Measurements from ENCODE around the gene BCAN.
"Not testable (repeated sequence)": the region's sequence is repeated elsewhere in the genome, so short reads cannot be mapped to it uniquely, and the experiment has no call there.

The BCAN gene

GRCh38 chr1:156616463-156616862 is 25.5 kb upstream of the BCAN start:
- DNase-seq = peak in 12 of 14 donors; percentile 13 to 80 (median 59)

DNA sequence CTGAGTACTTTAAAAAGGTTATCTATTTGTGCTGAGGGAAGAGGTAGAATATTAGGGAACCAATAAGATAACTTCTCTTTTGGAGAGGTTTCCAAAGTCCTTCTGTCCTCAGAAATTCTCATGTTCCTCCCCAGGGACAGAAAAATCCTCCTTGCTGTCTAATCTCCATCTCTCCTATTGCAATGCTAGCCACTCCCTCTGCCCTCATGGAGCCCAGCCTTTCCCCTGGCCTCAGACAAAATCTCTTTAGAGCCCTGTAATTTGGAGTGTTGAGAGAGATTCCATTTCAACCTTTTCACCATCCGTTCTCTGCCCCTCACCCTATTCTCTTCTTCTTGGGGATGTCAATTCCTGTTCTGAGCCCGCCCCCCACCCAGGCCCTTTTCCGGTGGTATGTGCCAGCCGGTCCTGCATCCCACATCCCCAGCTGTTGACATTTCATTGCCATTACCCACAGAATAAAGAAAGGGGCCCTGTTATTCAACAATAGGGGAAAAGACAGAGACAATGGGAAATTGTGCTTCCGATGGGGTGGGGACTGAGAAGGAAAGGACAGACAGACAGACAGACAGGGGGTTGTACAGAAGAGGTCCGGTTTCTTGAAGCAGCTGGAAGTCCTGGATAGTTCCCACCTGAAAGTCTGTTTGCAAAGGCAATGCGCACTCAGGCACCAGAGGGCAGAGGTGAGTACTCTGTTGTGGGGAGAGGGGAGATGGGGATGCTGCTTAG is 22.9 kb upstream of the BCAN start, which contains the start of gene HAPLN2:
HAPLN2 (plus strand) TSS at position 563 of the 729 bp plus-strand sequence. CDS start 4,076 bp downstream, outside the sequence.
- peak in 10 of 14 donors; percentile 22 to 88 (median 63) for DNase-seq

GRCh38 chr1:156619582-156619955 is 22.3 kb upstream of the BCAN start:
- peak in 1 of 14 donors; percentile 46 for DNase-seq

- DNase-seq = no peak
These were observed 19.2 kb upstream of the BCAN start for GRCh38 chr1:156622581-156623297.

DNA sequence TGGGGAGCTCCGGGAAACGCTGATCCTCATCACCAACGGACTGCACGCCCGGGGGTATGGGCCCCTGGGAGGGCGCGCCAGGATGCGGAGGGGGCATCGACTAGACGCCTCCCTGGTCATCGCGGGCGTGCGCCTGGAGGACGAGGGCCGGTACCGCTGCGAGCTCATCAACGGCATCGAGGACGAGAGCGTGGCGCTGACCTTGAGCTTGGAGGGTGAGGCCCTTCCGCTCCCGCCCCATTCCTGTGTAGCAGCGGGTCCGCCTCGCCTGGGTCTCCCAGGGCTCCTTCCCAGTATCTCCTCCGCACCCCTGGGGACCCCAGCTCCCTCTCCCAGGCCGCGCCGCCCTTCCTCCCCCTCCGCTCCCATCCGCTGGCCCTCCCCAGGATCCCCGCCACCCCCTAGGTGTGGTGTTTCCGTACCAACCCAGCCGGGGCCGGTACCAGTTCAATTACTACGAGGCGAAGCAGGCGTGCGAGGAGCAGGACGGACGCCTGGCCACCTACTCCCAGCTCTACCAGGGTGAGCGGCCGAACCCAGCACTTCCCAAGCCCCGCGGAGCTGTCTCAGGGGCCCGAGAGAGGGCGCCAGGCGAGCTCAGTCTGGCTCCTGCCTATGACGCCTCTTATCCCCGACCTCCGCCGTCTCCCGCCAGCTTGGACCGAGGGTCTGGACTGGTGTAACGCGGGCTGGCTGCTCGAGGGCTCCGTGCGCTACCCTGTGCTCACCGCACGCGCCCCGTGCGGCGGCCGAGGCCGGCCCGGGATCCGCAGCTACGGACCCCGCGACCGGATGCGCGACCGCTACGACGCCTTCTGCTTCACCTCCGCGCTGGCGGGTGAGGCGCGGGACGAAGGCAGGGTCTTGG is 17.7 kb upstream of the BCAN start:
- DNase-seq = peak in 5 of 14 donors; percentile 30 to 47 (median 43)

DNA sequence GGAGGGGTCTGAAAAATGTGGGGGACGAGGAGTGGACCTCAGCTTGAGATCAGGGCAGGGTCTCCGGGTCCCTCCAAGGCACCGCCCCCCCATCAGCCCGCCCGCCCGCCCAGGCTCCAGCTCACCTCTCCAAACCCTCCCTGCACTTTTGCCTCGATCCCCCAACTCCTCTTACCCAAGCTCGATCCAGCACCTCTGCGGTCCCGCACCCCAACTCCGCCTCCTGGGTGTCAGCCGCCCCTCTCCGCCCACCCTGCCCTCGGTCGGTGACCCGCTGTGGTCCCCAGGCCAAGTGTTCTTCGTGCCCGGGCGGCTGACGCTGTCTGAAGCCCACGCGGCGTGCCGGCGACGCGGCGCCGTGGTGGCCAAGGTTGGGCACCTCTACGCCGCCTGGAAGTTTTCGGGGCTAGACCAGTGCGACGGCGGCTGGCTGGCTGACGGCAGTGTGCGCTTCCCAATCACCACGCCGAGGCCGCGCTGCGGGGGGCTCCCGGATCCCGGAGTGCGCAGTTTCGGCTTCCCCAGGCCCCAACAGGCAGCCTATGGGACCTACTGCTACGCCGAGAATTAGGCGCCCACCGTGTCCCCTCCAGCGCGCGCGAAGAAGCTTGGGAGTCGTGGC is 17.0 kb upstream of the BCAN start:
- DNase-seq = no peak

- DNase-seq = peak in 10 of 14 donors; percentile 22 to 76 (median 52)
These were observed 16.4 kb upstream of the BCAN start for GRCh38 chr1:156625436-156626078.

DNA sequence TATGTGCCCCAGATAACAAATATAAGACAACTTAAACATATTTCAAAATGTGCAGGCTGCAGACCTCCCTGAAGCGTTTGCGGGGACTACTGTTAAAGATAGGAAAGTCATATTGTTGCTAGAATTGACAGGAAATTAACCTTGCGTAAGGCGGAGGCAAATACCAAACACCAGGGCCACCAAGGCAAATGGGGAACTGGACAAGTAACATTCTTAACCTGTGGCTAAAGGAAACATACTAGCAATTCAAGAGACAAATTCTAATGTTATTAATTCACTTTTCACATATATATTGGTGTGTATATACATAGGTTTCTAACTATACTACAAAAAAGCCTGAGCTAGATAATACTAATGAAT is 15.9 kb upstream of the BCAN start:
- no peak for DNase-seq

DNA sequence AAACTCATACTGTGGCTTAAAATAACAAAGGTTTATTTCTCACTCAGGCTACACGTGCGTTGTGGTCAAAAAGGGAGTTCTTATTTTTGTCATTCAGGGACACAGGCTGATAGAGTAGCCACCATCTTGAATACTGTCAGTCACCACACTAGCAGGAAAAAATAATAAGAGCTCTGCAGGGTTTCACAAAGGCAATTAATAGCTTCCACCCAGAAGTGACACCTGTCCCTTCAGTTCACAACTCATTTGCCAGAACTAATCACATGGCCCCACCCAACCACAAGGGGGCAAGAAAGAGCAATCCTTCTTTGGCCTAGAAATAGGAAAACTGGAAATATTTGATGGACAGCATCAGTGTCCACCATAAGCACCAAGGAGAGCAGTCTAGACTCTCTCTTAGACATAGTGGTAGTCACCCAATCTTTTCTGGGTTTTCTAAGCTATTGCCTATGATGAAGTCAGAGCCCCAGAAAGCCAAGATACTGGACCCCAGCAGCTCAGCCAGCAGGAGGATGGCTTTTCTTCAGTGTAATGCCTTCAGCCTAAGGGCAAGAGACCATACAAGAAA is 14.5 kb upstream of the BCAN start:
- DNase-seq = peak in 3 of 14 donors; percentile 10 to 21 (median 14)

DNA sequence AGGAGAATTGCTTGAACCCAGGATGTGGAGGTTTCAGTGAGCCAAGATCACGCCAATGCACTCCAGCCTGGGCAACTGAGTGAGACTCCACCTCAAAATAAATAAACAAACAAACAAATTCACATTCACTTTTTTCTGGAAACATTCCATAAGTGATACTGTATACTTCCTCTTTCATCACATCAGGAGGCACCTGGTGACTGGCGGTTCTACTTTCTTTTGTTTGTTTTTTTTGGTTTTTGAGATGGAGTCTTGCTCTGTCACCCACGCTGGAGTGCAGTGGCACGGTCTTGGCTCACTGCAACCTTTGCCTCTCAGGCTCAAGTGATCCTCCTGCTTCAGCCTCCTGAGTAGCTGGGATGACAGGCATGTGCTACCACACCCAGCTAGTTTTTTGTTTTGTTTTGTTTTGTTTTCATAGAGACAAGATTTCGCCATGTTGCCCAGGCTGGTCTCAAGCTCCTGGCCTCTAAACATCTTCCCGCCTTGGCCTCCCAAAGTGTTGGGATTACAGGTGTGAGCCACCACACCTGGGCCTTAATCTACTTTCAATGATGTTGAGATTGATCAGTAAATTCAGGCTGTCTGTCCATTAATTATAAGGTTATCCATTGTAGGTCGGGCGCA is 12.0 kb upstream of the BCAN start:
- no peak for DNase-seq

DNA sequence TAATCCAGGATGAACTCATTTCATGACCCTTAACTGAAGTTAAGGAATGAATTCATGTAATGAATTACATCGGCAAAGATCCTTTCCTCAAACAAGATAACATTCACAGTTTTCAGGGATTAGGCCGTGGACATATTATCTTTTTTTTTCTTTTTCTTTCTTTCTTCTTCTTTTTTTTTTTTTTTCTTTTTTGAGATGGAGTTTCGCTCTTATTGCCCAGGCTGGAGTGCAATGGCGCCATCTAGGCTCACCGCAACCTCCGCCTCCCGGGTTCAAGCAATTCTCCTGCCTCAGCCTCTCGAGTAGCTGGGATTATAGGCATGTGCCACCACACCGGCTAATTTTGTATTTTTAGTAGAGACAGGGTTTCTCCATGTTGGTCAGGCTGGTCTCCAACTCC is 10.8 kb upstream of the BCAN start:
- DNase-seq = not testable (repeated sequence)

- no peak for DNase-seq
These were observed 9.6 kb upstream of the BCAN start for GRCh38 chr1:156632355-156632754.

DNA sequence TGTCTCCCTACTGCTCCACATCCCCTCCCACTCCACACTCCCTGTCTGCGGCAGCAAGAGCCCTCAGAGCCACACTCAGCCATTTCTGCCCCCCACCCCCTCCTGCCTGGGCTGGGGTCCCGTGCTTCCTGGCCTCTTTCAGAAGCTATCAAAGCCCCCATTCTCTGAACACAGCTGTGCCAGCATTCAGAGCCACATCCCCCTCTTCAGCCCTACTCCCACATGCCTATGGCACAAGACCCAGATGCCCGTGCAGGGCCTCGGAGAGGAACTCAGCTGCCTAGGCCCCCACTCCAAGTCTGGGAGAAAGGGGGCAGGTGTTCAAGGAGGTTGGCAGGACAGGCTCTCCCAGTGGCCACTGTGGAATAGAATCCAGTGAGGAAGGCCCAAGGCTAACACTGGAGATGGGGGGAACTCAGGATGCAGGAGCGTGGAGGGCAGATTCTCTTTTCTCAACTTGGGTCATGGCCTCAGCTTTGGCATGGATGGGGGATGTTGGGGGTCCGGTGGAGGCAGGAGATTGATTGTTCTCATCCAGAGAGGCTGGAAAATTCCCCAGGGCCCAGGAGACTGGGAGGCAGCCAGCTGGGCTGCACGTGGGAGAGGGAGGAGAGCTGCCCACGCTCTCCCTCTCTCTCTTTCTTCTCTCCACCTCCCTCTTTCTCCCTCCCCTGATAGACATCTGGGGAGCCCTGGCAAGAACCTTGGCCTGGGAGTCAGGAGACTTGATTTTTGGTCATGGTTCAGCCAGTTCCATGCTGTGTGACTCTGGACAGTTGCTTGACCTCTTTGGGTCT is 3.5 kb upstream of the BCAN start:
- peak in 8 of 14 donors; percentile 33 to 77 (median 49) for DNase-seq

- DNase-seq = peak in 1 of 14 donors; percentile 30
These were observed 2.3 kb upstream of the BCAN start for GRCh38 chr1:156639601-156640101.

- DNase-seq = peak in 11 of 14 donors; percentile 21 to 78 (median 56)
These were observed 843 bp upstream of the BCAN start for GRCh38 chr1:156640842-156641706.

DNA sequence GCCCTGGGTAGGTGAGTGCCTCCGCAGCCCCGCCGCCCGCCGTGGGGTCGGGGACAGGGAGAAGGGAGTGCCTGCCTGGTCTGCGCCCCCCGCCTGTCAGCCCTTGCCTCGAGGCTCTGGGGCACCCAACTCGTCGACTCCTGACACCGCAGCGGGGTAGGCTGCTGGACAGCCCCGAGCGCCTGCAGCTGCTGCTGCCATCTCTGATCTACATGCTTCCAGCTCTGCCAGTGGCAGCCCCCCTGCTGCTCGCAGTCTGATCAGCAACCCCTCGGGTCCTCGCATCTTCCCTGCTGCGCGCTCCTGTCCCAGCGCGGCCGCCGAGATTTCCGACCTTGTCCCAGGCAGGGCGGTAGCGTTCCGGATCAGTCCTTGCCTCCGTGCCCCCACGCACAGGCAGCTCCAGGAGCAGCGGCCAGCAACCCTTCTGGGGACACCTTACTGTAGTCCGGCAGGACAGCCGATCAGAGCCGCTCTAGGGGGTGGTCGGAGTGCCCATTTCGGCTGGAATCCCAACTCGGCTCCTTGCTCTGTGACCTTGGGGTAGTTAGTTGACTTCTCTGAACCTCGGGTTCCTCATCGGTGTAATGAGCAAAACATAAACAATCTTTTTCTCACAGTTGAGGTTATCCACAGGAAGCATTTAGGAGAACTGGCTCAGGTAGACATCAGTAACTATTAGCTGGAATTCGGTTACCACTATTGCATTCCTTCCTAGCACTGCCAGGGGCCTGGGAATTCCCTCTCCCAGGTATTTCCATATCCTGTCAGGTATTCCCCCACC is 540 bp downstream of the BCAN start:
- peak in 3 of 14 donors; percentile 33 to 55 (median 48) for DNase-seq

GRCh38 chr1:156643049-156643777 is 1.3 kb downstream of the BCAN start:
- no peak for DNase-seq

Measured in C1 segment of cervical spinal cord (tissue), 14 donors.